ENCODE results near the gene SSR4.

SSR4 gene

GRCh38 chrX:153778181-153778580 is 16.3 kb upstream of the SSR4 start:
- H3K4me3 ChIP-seq (ENCODE audit: low read length) = no peak overlapping the region
- peaks cover 22% of the 10 kb centered on the region for H3K4me1 ChIP-seq (ENCODE audit: control insufficient read depth, insufficient read depth, low read length)
- no peaks in the 10 kb centered on the region for H3K27me3 ChIP-seq (ENCODE audit: control insufficient read depth, insufficient read depth, low read length)
- H3K4me2 ChIP-seq (ENCODE audit: low read length) = no peak overlapping the region
- no peak overlapping the region for H3K9ac ChIP-seq (ENCODE audit: low read depth, low read length)
- no peaks in the 10 kb centered on the region for H3K9me3 ChIP-seq (replicated peaks; ENCODE audit: low read length)
- no peaks in the 10 kb centered on the region for H3K36me3 ChIP-seq (ENCODE audit: insufficient read depth, low read length)

- Histone ChIP-seq H3K9ac (ENCODE audit: low read depth, low read length) (no peak overlapping the region), H3K4me1 (ENCODE audit: control insufficient read depth, insufficient read depth, low read length) (peaks cover 22% of the 10 kb centered on the region), H3K9me3 (replicated peaks; ENCODE audit: low read length) (no peaks in the 10 kb centered on the region), H3K4me2 (ENCODE audit: low read length) (no peak overlapping the region), H3K4me3 (ENCODE audit: low read length) (no peak overlapping the region), H3K36me3 (ENCODE audit: insufficient read depth, low read length) (no peaks in the 10 kb centered on the region), H3K27me3 (ENCODE audit: control insufficient read depth, insufficient read depth, low read length) (no peaks in the 10 kb centered on the region)
Measured at GRCh38 chrX:153778684-153779101, 15.8 kb upstream of the SSR4 start.

GRCh38 chrX:153779891-153780677 is 14.4 kb upstream of the SSR4 start:
- no peak overlapping the region for H3K4me3 ChIP-seq (ENCODE audit: low read length)
- H3K9ac ChIP-seq (ENCODE audit: low read depth, low read length) = no peak overlapping the region
- peaks cover 22% of the 10 kb centered on the region for H3K4me1 ChIP-seq (ENCODE audit: control insufficient read depth, insufficient read depth, low read length)
- no peaks in the 10 kb centered on the region for H3K27me3 ChIP-seq (ENCODE audit: control insufficient read depth, insufficient read depth, low read length)
- H3K36me3 ChIP-seq (ENCODE audit: insufficient read depth, low read length) = no peaks in the 10 kb centered on the region
- H3K9me3 ChIP-seq (replicated peaks; ENCODE audit: low read length) = no peaks in the 10 kb centered on the region
- no peak overlapping the region for H3K4me2 ChIP-seq (ENCODE audit: low read length)

- peak within 1 kb of the TSS; percentile 10 for H3K9ac ChIP-seq (ENCODE audit: low read depth, low read length)
- no peaks in the 10 kb centered on the region for H3K27me3 ChIP-seq (ENCODE audit: control insufficient read depth, insufficient read depth, low read length)
- peak within 1 kb of the TSS; percentile 37 for H3K4me3 ChIP-seq (ENCODE audit: low read length)
- peak within 1 kb of the TSS; percentile 13 for H3K4me2 ChIP-seq (ENCODE audit: low read length)
- no peaks in the 10 kb centered on the region for H3K9me3 ChIP-seq (replicated peaks; ENCODE audit: low read length)
- H3K4me1 ChIP-seq (ENCODE audit: control insufficient read depth, insufficient read depth, low read length) = peaks cover 22% of the 10 kb centered on the region
- peaks cover 6% of the 10 kb centered on the region for H3K36me3 ChIP-seq (ENCODE audit: insufficient read depth, low read length)
Measured at GRCh38 chrX:153780678-153781427, 13.6 kb upstream of the SSR4 start, which contains the start of gene SRPK3. Gene SRPK3, plus strand, starts transcription at chrX:153781041. Its CDS starts 46 bp downstream, at chrX:153781087.

GRCh38 chrX:153781428-153782047 is 12.9 kb upstream of the SSR4 start:
- Histone ChIP-seq H3K36me3 (ENCODE audit: insufficient read depth, low read length) (peaks cover 6% of the 10 kb centered on the region), H3K9me3 (replicated peaks; ENCODE audit: low read length) (no peaks in the 10 kb centered on the region), H3K9ac (ENCODE audit: low read depth, low read length) (peak overlapping the region; percentile 10), H3K4me2 (ENCODE audit: low read length) (peak overlapping the region; percentile 13), H3K27me3 (ENCODE audit: control insufficient read depth, insufficient read depth, low read length) (no peaks in the 10 kb centered on the region), H3K4me3 (ENCODE audit: low read length) (no peak overlapping the region), H3K4me1 (ENCODE audit: control insufficient read depth, insufficient read depth, low read length) (peaks cover 22% of the 10 kb centered on the region)

GRCh38 chrX:153782313-153782712 is 12.2 kb upstream of the SSR4 start:
- H3K27me3 ChIP-seq (ENCODE audit: control insufficient read depth, insufficient read depth, low read length) = no peaks in the 10 kb centered on the region
- H3K9ac ChIP-seq (ENCODE audit: low read depth, low read length) = no peak overlapping the region
- no peaks in the 10 kb centered on the region for H3K9me3 ChIP-seq (replicated peaks; ENCODE audit: low read length)
- peaks cover 22% of the 10 kb centered on the region for H3K4me1 ChIP-seq (ENCODE audit: control insufficient read depth, insufficient read depth, low read length)
- no peak overlapping the region for H3K4me2 ChIP-seq (ENCODE audit: low read length)
- no peak overlapping the region for H3K4me3 ChIP-seq (ENCODE audit: low read length)
- H3K36me3 ChIP-seq (ENCODE audit: insufficient read depth, low read length) = peaks cover 6% of the 10 kb centered on the region

GRCh38 chrX:153782871-153783270 is 11.6 kb upstream of the SSR4 start:
- H3K4me2 ChIP-seq (ENCODE audit: low read length) = no peak overlapping the region
- H3K9me3 ChIP-seq (replicated peaks; ENCODE audit: low read length) = no peaks in the 10 kb centered on the region
- no peak overlapping the region for H3K9ac ChIP-seq (ENCODE audit: low read depth, low read length)

GRCh38 chrX:153783378-153784013 is 11.0 kb upstream of the SSR4 start:
- peaks cover 22% of the 10 kb centered on the region for H3K4me1 ChIP-seq (ENCODE audit: control insufficient read depth, insufficient read depth, low read length)

More at GRCh38 chrX:153782871-153783270, 11.6 kb upstream of the SSR4 start:
- peaks cover 6% of the 10 kb centered on the region for H3K36me3 ChIP-seq (ENCODE audit: insufficient read depth, low read length)
- H3K4me3 ChIP-seq (ENCODE audit: low read length) = no peak overlapping the region
- peaks cover 22% of the 10 kb centered on the region for H3K4me1 ChIP-seq (ENCODE audit: control insufficient read depth, insufficient read depth, low read length)
- no peaks in the 10 kb centered on the region for H3K27me3 ChIP-seq (ENCODE audit: control insufficient read depth, insufficient read depth, low read length)

GRCh38 chrX:153784325-153784967 is 10.0 kb upstream of the SSR4 start:
- Histone ChIP-seq H3K4me2 (ENCODE audit: low read length) (no peak overlapping the region), H3K9me3 (replicated peaks; ENCODE audit: low read length) (no peaks in the 10 kb centered on the region), H3K27me3 (ENCODE audit: control insufficient read depth, insufficient read depth, low read length) (no peaks in the 10 kb centered on the region), H3K4me1 (ENCODE audit: control insufficient read depth, insufficient read depth, low read length) (peaks cover 22% of the 10 kb centered on the region), H3K4me3 (ENCODE audit: low read length) (no peak overlapping the region), H3K9ac (ENCODE audit: low read depth, low read length) (no peak overlapping the region), H3K36me3 (ENCODE audit: insufficient read depth, low read length) (peaks cover 10% of the 10 kb centered on the region)

More at GRCh38 chrX:153783378-153784013, 11.0 kb upstream of the SSR4 start:
- Histone ChIP-seq H3K9ac (ENCODE audit: low read depth, low read length) (no peak overlapping the region), H3K4me3 (ENCODE audit: low read length) (no peak overlapping the region), H3K27me3 (ENCODE audit: control insufficient read depth, insufficient read depth, low read length) (no peaks in the 10 kb centered on the region), H3K4me2 (ENCODE audit: low read length) (no peak overlapping the region), H3K9me3 (replicated peaks; ENCODE audit: low read length) (no peaks in the 10 kb centered on the region), H3K36me3 (ENCODE audit: insufficient read depth, low read length) (peaks cover 6% of the 10 kb centered on the region)

- no peak overlapping the region for H3K9ac ChIP-seq (ENCODE audit: low read depth, low read length)
- no peaks in the 10 kb centered on the region for H3K27me3 ChIP-seq (ENCODE audit: control insufficient read depth, insufficient read depth, low read length)
- peaks cover 15% of the 10 kb centered on the region for H3K36me3 ChIP-seq (ENCODE audit: insufficient read depth, low read length)
- peaks cover 8% of the 10 kb centered on the region for H3K4me1 ChIP-seq (ENCODE audit: control insufficient read depth, insufficient read depth, low read length)
- no peaks in the 10 kb centered on the region for H3K9me3 ChIP-seq (replicated peaks; ENCODE audit: low read length)
- H3K4me3 ChIP-seq (ENCODE audit: low read length) = no peak overlapping the region
- no peak overlapping the region for H3K4me2 ChIP-seq (ENCODE audit: low read length)
Measured at GRCh38 chrX:153786669-153787068, 7.8 kb upstream of the SSR4 start.

Measured in skeletal muscle satellite cell (primary cell).